AG09309 (cell line): ENCODE data around the gene PCDHGC5.
A peak's percentile ranks its signal among the peaks of the same experiment; 100 is the strongest.

ENCODE experiments used
- DNase-seq: peaks from one replicate; pipeline ENCODE4 v3.0.0-alpha.2; 2010; ENCODE audit warnings: low read depth
- H3K4me3 ChIP-seq: 2 replicates; pipeline ENCODE4 v1.5.1; 2011; ENCODE audit warnings: mild to moderate bottlenecking, low read depth, low read length, moderate library complexity; ENCODE audit not compliant: control insufficient read depth
- CTCF ChIP-seq: IDR thresholded peaks from 2 replicates; pipeline ENCODE4 v1.5.1; 2011; ENCODE audit warnings: mild to moderate bottlenecking, low read depth, low read length, inconsistent platforms; ENCODE audit not compliant: insufficient read depth, control insufficient read depth; ENCODE audit errors: missing control alignments

PCDHGC5 gene

GRCh38 chr5:141513627-141514329 lies 24.9 kb downstream of the PCDHGC5 start:
- peak; percentile 76 for DNase-seq
- H3K4me3 ChIP-seq: peak overlapping the region; percentile 34
- TF ChIP-seq CTCF: no peak

GRCh38 chr5:141514330-141515133 lies 25.7 kb downstream of the PCDHGC5 start:
- H3K4me3 ChIP-seq: peak overlapping the region; percentile 34

GRCh38 chr5:141515141-141515540 lies 26.3 kb downstream of the PCDHGC5 start:
- no peak overlapping the region for H3K4me3 ChIP-seq
- DNase-seq: no peak
- no peak for TF ChIP-seq CTCF

More at GRCh38 chr5:141514330-141515133, 25.7 kb downstream of the PCDHGC5 start:
- DNase-seq: no peak
- TF ChIP-seq CTCF: no peak

GRCh38 chr5:141515946-141516671 lies 27.2 kb downstream of the PCDHGC5 start:
- TF ChIP-seq CTCF: no peak
- DNase-seq: no peak
- no peak overlapping the region for H3K4me3 ChIP-seq

GRCh38 chr5:141516672-141517025 lies 27.8 kb downstream of the PCDHGC5 start:
- no peak for TF ChIP-seq CTCF
- DNase-seq: no peak
- H3K4me3 ChIP-seq: no peak overlapping the region

GRCh38 chr5:141517312-141517711 lies 28.4 kb downstream of the PCDHGC5 start:
- no peak for TF ChIP-seq CTCF
- no peak overlapping the region for H3K4me3 ChIP-seq
- no peak for DNase-seq
